ENCODE measurements around the gene SNAP23. TPM values are rescaled to one million over a fixed set of nuclear protein-coding genes. Genes with fewer than 3 reads are reported as not detected.

The SNAP23 gene
- total and polyA plus RNA-seq, 2 experiments from 2014 or later: 58.8 to 88.1 TPM

DNA sequence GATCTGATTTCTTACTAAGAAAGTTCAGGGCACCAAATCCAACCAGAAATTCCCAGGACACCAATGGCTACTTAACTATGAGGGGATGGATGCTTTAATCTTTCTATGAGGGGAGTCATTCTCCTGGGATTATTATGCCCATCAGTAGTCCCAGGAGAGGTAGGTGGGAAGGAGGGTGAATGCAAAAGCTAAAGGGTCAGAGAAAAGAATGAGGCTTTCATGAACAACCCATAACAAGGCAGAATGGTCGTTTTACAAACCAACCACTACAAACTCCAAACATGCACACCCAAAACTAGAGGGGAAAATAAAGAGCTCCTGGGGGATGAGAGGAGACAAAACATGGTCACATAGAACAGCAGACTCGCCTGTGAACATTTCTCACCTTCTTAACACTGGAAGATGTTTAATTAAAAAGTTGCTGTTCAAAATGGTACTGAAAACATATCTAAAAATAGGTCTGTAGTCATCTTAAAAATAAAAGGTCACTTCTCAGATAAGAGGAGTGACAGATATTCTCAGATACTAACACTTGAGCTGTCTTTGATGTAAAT, 83.6 kb downstream of the SNAP23 start:
- no peaks in the 10 kb centered on the region for H3K36me3 ChIP-seq (ENCODE audit: insufficient read depth)
- peaks cover 8% of the 10 kb centered on the region for H3F3A ChIP-seq (replicated peaks; ENCODE audit: low read depth)
- H3K9me2 ChIP-seq (ENCODE audit: insufficient read depth): no peaks in the 10 kb centered on the region
- Mint-ChIP-seq H3K36me3 (ENCODE audit: low read depth) (no peaks in the 10 kb centered on the region), H3K27ac (no peak overlapping the region), H3K27me3 (ENCODE audit: insufficient read depth, low read depth, poor library complexity) (peaks cover 39% of the 10 kb centered on the region), H3K4me3 (no peak overlapping the region), H3K4me1 (peaks cover 34% of the 10 kb centered on the region), H3K9me3 (no peaks in the 10 kb centered on the region)
- H3K79me2 ChIP-seq (replicated peaks; ENCODE audit: insufficient read depth): peaks cover 8% of the 10 kb centered on the region
- no peak overlapping the region for H3K4me3 ChIP-seq
- H3K4me2 ChIP-seq: no peak overlapping the region
- peaks cover 24% of the 10 kb centered on the region for H3K4me1 ChIP-seq (ENCODE audit: insufficient read depth)
- no peak overlapping the region for H3K27ac ChIP-seq (ENCODE audit: low read depth)
- no peak overlapping the region for H2AFZ ChIP-seq
- peaks cover 20% of the 10 kb centered on the region; the same call in 1 of the 2 replicates for H4K20me1 ChIP-seq (replicated peaks; ENCODE audit: insufficient read depth)
- no peak for ATAC-seq
- peaks cover 63% of the 10 kb centered on the region for H3K27me3 ChIP-seq (ENCODE audit: insufficient read depth)
- no peak for TF ChIP-seq JUNB (IDR thresholded peaks at IDR 0.05; ENCODE audit: unreplicated experiment)
- TF ChIP-seq, protein P1, sequence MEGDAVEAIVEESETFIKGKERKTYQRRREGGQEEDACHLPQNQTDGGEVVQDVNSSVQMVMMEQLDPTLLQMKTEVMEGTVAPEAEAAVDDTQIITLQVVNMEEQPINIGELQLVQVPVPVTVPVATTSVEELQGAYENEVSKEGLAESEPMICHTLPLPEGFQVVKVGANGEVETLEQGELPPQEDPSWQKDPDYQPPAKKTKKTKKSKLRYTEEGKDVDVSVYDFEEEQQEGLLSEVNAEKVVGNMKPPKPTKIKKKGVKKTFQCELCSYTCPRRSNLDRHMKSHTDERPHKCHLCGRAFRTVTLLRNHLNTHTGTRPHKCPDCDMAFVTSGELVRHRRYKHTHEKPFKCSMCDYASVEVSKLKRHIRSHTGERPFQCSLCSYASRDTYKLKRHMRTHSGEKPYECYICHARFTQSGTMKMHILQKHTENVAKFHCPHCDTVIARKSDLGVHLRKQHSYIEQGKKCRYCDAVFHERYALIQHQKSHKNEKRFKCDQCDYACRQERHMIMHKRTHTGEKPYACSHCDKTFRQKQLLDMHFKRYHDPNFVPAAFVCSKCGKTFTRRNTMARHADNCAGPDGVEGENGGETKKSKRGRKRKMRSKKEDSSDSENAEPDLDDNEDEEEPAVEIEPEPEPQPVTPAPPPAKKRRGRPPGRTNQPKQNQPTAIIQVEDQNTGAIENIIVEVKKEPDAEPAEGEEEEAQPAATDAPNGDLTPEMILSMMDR (conservative IDR thresholded peaks at IDR 0.05; ENCODE audit: low read depth in 2 of 2): no peak
- no peak for TF ChIP-seq EZH2phosphoT487 (IDR thresholded peaks at IDR 0.05; ENCODE audit: unreplicated experiment)
- TF ChIP-seq NANOG (IDR thresholded peaks at IDR 0.05; ENCODE audit: borderline replicate concordance): no peak
- no peak for TF ChIP-seq ZNF331 (CRISPR knock-in tag; IDR thresholded peaks at IDR 0.05; ENCODE audit: low read depth)
- TF ChIP-seq, protein P2, sequence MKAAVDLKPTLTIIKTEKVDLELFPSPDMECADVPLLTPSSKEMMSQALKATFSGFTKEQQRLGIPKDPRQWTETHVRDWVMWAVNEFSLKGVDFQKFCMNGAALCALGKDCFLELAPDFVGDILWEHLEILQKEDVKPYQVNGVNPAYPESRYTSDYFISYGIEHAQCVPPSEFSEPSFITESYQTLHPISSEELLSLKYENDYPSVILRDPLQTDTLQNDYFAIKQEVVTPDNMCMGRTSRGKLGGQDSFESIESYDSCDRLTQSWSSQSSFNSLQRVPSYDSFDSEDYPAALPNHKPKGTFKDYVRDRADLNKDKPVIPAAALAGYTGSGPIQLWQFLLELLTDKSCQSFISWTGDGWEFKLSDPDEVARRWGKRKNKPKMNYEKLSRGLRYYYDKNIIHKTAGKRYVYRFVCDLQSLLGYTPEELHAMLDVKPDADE (IDR thresholded peaks at IDR 0.05): no peak
- TF ChIP-seq ZNF114 (CRISPR knock-in tag; IDR thresholded peaks at IDR 0.05): no peak
- TF ChIP-seq EZH2 (IDR thresholded peaks at IDR 0.05; ENCODE audit: low read depth, unreplicated experiment): no peak
- TF ChIP-seq POLR2AphosphoS5 (IDR thresholded peaks at IDR 0.05; ENCODE audit: low read depth): no peak
- TF ChIP-seq STAT1 (IDR thresholded peaks at IDR 0.05; ENCODE audit: unreplicated experiment): no peak
- TF ChIP-seq, protein P3, sequence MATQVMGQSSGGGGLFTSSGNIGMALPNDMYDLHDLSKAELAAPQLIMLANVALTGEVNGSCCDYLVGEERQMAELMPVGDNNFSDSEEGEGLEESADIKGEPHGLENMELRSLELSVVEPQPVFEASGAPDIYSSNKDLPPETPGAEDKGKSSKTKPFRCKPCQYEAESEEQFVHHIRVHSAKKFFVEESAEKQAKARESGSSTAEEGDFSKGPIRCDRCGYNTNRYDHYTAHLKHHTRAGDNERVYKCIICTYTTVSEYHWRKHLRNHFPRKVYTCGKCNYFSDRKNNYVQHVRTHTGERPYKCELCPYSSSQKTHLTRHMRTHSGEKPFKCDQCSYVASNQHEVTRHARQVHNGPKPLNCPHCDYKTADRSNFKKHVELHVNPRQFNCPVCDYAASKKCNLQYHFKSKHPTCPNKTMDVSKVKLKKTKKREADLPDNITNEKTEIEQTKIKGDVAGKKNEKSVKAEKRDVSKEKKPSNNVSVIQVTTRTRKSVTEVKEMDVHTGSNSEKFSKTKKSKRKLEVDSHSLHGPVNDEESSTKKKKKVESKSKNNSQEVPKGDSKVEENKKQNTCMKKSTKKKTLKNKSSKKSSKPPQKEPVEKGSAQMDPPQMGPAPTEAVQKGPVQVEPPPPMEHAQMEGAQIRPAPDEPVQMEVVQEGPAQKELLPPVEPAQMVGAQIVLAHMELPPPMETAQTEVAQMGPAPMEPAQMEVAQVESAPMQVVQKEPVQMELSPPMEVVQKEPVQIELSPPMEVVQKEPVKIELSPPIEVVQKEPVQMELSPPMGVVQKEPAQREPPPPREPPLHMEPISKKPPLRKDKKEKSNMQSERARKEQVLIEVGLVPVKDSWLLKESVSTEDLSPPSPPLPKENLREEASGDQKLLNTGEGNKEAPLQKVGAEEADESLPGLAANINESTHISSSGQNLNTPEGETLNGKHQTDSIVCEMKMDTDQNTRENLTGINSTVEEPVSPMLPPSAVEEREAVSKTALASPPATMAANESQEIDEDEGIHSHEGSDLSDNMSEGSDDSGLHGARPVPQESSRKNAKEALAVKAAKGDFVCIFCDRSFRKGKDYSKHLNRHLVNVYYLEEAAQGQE (IDR thresholded peaks at IDR 0.05; ENCODE audit: unreplicated experiment): no peak
- DNase-seq (ENCODE audit: low spot score): no peak

Data from GM23338 (cell line).